Activated CD4-positive, alpha-beta T cell treated with anti-CD3 and anti-CD28 coated beads, Interleukin-2, amount 50 U/mL, for 48 hours (primary cell): ENCODE results near the gene PTK7.

ENCODE experiments used
- DNase-seq, 2 experiments: peaks; one replicate each; pipeline ENCODE4 v3.0.0-alpha.2; 2020

Gene PTK7

GRCh38 chr6:43146709-43147688 is 70.9 kb downstream of the PTK7 start:
- DNase-seq = no peak

- DNase-seq = no peak
Observed at GRCh38 chr6:43147691-43148477, 71.8 kb downstream of the PTK7 start.

DNA sequence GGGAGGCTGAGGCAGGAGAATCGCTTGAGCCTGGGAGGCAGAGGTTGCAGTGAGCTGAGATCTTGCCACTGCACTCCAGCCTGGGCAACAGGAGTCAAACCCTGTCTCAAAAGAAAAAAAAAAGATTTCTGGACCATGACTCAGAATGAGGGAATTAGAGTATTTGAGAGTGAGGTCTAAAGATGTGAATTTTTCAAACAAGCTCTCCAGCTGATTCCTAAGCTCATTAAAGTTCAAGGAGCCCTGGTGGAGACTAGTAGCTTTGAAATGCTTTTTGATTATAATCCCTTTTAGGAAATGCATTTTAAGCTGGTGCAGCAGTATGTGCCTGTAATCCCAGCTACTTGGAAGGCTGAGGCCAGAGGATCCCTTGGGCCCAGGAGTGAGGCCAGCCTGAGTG is 73.2 kb downstream of the PTK7 start:
- no peak for DNase-seq

- DNase-seq = no peak
Observed at GRCh38 chr6:43150051-43150751, 74.1 kb downstream of the PTK7 start.

GRCh38 chr6:43159599-43159998 is 83.5 kb downstream of the PTK7 start:
- DNase-seq = no peak

GRCh38 chr6:43163899-43164298 is 87.8 kb downstream of the PTK7 start:
- DNase-seq = no peak

GRCh38 chr6:43170417-43170930 is 94.4 kb downstream of the PTK7 start:
- no peak for DNase-seq

DNA sequence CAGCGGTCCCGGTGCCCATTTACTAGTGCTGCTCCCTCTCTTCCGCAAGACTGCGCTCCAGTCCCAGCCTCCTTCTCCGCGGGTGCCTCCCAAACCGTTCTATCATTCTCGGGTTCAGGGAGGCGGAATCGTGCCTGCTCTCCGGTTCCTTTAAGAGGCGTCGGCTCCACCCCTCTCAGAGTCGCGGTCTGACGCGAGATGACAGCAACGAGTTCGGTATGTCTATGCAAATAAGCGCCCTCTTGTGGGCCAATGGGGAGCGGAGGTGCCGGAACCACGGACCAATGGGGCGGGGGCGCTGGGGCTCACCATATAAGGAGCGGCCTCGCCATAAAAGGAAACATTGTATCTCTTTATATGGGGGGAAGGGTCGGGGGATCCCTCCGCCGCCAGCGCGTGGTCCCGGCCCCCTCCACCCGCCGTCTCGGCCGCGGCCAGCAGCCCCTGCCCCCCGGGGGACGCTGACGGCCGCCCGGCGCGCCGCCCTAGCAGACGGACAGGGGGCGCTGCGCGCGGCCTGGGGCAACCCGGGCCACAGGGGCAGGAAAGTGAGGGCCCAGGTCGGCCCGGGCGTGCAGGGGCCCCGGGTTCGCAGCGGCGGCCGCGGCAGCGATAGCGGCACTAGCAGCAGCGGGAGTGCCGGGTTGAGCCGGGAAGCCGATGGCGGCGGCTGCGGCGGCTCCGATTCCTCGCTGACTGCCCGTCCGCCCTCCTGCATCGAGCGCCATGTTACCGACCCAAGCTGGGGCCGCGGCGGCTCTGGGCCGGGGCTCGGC is 95.0 kb downstream of the PTK7 start, which contains the start of gene SRF:
SRF (plus strand) TSS at position 339 of the 776 bp plus-strand sequence; CDS start at position 727, 388 bp downstream.
- peak; percentile 99 to 100 for DNase-seq

DNA sequence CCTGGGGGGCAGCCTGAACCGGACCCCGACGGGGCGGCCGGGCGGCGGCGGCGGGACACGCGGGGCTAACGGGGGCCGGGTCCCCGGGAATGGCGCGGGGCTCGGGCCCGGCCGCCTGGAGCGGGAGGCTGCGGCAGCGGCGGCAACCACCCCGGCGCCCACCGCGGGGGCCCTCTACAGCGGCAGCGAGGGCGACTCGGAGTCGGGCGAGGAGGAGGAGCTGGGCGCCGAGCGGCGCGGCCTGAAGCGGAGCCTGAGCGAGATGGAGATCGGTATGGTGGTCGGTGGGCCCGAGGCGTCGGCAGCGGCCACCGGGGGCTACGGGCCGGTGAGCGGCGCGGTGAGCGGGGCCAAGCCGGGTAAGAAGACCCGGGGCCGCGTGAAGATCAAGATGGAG is 95.6 kb downstream of the PTK7 start:
- peak; percentile 26 to 33 for DNase-seq

DNA sequence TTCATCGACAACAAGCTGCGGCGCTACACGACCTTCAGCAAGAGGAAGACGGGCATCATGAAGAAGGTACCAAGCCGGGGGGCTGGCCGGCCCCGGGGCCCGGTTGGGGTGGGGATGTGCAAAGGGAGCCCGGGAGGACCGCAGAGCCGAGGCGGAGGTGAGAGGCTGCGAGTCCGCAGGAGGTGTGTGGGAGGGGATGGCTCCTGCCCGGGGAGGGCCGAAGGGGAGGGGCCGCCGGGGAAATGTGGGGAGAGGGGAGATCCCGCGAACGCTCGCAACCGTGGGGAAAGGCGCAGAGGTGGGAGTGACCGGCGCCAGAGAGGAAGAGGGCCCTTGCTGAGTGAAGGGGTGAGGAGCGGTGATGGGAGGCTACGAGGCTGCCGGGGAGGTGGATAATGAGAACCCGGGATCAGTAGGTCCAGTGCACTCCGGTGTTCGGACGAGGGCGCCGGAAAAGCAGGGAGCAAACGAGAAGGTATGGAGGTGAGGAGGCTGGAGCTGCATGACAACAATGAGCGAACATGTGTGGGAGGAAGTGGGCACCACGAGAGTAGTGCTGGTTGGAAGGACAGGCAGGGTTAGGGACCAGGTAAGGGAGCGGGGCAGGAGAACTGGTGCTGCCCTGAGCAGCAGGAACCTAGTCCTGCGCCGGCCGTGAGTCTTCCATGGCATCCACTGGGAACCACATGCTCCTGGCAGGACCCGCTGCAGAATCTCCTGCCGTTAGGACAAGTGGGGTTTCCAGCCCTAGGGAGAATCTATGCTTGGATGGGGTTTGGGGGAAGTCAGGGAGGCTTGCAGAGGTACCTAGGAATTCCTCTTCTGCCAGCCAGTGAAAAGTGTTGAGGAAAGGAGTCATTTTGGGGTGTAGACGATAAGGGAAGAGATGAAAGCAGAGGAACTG is 96.2 kb downstream of the PTK7 start:
- peak; percentile 61 to 71 for DNase-seq

DNA sequence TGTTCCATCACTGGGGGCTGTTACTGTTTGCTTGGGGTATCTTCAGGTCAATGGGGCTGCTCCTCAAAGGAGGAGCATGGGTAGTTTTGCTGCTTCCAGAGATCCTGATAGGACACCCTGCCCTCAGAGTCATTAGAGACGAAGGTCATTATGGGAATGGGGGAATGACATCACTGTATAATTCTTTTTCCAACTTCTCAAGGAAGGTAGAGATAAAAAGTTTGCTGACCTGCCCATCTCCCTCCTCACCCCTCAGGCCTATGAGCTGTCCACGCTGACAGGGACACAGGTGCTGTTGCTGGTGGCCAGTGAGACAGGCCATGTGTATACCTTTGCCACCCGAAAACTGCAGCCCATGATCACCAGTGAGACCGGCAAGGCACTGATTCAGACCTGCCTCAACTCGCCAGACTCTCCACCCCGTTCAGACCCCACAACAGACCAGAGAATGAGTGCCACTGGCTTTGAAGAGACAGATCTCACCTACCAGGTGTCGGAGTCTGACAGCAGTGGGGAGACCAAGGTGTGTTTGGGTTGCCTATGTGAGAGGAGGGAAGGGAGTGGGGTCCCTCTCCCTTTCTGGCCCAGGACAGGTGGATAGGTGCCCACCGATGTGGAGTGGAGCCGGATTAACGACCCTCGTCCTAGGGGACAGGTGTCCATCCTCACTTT is 97.6 kb downstream of the PTK7 start:
- peak in 1 of 2 experiments; percentile 18 for DNase-seq

DNA sequence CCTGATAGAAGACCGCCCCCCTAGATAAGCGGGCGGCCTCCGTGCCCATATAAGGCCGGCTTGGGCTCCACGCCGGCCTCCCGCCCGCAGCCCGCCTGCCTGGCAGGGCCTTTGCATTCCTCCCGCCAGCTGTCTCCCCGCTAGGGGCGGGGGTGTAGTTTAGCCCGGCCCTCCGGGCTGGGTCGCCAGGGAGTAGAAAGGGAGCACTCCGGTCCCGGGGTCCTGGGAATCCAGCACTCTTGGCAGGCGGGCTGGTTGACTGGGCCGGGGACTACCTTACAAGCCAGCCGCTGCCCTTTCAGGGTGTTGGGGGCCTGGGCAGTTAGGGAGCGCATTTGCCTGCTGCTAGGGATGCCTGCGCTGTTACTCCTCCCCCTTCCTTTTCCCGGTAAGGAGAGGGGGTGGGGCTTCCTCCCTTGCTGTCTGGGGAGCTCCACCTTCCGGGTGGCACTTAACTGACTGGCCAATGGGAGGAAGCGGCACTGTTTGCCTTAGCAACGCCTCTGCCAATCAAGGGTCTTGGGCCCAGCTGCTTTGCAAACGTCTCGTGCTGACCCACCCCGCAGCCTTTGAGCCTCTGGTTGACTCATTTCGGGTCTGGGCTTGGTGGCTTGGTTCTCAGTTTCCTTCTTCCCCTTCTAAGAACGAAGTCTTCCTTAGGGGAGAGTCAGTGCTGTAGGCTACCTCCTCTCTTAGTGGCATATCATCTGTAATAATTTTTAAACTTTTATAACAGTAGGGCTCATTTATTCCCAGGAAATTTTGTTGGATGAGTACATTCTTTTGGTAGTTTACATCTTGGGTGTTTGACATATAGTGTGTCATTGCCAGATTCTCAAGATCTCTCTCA is 98.4 kb downstream of the PTK7 start:
- DNase-seq = peak; percentile 94 to 97

- DNase-seq = no peak
Observed at GRCh38 chr6:43175676-43176422, 99.7 kb downstream of the PTK7 start.

- no peak for DNase-seq
Observed at GRCh38 chr6:43176423-43176786, 100.3 kb downstream of the PTK7 start.

DNA sequence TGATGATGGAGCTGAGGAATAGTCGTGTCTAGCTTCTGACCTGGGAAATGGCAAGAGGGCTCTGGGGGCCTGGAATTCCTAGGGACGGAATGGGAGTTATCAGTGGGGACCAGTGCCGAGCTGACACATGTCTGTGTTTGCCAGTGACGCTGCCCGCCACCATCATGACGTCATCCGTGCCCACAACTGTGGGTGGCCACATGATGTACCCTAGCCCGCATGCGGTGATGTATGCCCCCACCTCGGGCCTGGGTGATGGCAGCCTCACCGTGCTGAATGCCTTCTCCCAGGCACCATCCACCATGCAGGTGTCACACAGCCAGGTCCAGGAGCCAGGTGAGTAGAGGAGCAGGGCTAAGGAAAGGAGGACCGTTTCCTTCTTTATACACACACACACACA is 102.0 kb downstream of the PTK7 start:
- DNase-seq = no peak

DNA sequence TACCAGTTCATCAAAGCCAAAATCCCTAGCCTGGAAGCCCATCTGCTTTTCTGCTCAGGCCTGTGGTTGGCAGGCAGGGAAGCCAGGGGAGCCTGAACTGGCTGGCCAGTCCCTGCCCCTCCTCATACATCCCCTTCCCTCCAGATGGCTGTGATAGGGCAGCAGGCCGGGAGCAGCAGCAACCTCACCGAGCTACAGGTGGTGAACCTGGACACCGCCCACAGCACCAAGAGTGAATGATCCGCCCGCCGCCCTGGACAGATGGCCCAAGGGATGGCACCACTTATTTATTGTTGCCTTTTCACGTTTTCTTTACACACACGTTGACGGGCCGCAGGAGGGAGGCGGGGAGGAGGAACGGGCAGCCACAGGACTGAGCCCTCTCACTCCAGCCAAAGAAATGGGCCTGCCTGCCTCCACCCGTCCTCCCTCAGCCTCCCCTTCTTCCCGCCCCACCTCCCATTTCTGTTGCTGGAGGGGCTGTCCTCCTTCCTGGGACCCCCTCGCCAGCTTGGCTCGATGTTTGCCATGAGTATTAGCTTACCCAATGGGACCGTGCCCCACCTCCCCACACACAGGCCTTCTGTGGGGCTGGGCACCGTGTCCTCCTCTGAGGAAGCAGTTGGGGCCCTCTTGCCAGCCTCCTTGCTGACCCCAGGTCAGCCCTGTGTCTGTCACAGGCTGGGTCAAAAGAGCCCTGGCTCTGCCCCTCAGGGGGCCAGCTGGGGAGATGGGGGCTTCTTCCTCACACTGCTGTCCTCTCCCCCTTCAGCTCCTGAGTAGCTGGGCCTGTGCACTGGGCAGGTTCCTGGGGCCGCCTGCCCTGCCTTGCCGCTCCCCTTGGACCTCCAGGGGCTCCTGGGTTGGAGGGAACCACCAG is 103.1 kb downstream of the PTK7 start:
- no peak for DNase-seq

DNA sequence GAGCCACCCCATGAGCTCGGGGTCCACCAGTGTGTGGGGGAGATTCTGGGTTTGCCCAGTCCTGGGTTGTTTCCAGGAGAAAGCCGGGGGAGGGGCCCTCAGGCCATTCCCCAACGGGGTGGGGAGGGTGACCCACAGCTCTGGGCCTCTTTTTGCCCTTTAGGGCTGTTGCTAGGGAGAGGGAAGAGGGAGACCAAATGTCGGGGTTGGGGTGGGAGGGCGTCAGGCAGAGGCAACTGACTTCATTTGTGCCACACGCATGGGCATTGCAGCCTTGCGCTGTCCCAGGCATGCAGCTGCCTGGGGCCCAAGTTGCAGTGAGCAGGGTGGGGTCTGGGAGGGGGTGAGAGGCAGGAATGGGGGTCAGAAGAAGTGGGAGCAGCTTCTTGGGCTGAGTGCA is 103.9 kb downstream of the PTK7 start:
- DNase-seq = no peak

GRCh38 chr6:43180985-43181384 is 104.9 kb downstream of the PTK7 start:
- DNase-seq = no peak
